Neural cell (in vitro differentiated cells): ENCODE results near the gene ACSL6. TPM values are rescaled to one million over a fixed set of nuclear protein-coding genes. Genes with fewer than 3 reads are reported as not detected.
"Not testable (repeated sequence)": the region's sequence is repeated elsewhere in the genome, so short reads cannot be mapped to it uniquely, and the experiment has no call there.

Experiments used
- H2AFZ ChIP-seq: fragments of 200-600, 300-800 bp; sonication (generic), shearing (Covaris generic); 2 replicates; pipeline ENCODE4 v1.6.0; 2014; ENCODE audit warnings: low read depth, mild to moderate bottlenecking, antibody characterized with exemption, low read length, moderate library complexity
- H3F3A ChIP-seq: fragments of 200-600 bp; shearing (Covaris generic); 2 replicates; pipeline ENCODE4 v1.6.1; 2016; ENCODE audit warnings: mild to moderate bottlenecking, moderate library complexity, mixed read lengths, antibody characterized with exemption, low read length; ENCODE audit not compliant: insufficient read depth, poor library complexity, severe bottlenecking
- H3K27ac ChIP-seq: fragments of 200-600, 300-800 bp; sonication (generic), shearing (Covaris generic); 2 replicates; pipeline ENCODE4 v1.5.1; 2014; ENCODE audit warnings: mild to moderate bottlenecking, low read length, moderate library complexity
- H3K27me3 ChIP-seq: fragments of 300-800, 200-600 bp; sonication (generic), shearing (Covaris generic); 2 replicates; pipeline ENCODE4 v1.6.0; 2014; ENCODE audit warnings: mild to moderate bottlenecking, low read depth, low read length, moderate library complexity; ENCODE audit not compliant: insufficient read depth
- H3K36me3 ChIP-seq: fragments of 300-800, 200-600 bp; sonication (generic), shearing (Covaris generic); 2 replicates; pipeline ENCODE4 v1.5.1; 2014; ENCODE audit warnings: mild to moderate bottlenecking, antibody characterized with exemption, low read length, moderate library complexity; ENCODE audit not compliant: insufficient read depth
- H3K4me2 ChIP-seq: fragments of 300-800, 200-600 bp; sonication (generic), shearing (Covaris generic); 2 replicates; pipeline ENCODE4 v1.6.0; 2014; ENCODE audit warnings: mild to moderate bottlenecking, low read length
- H3K4me3 ChIP-seq: fragments of 300-800, 200-600 bp; sonication (generic), shearing (Covaris generic); 2 replicates; pipeline ENCODE4 v1.5.1; 2014; ENCODE audit warnings: mild to moderate bottlenecking, low read length, moderate library complexity
- H3K79me2 ChIP-seq: fragments of 200-600 bp; shearing (Covaris generic); replicated peaks from 2 replicates; pipeline ENCODE4 v1.6.0; 2014; ENCODE audit warnings: mild to moderate bottlenecking, low read length, moderate library complexity; ENCODE audit not compliant: insufficient read depth
- H3K9ac ChIP-seq: fragments of 300-800, 200-600 bp; sonication (generic), shearing (Covaris generic); 2 replicates; pipeline ENCODE4 v1.6.1; 2016; ENCODE audit warnings: mild to moderate bottlenecking, low read length, mixed read lengths
- H3K9me2 ChIP-seq: fragments of 200-600 bp; shearing (Covaris generic); 2 replicates; pipeline ENCODE4 v1.6.1; 2016; ENCODE audit warnings: mild to moderate bottlenecking, low read length, mixed read lengths; ENCODE audit not compliant: insufficient read depth
- H3K9me3 ChIP-seq: fragments of 200-600, 300-800 bp; sonication (generic), shearing (Covaris generic); 2 replicates; pipeline ENCODE4 v1.6.1; 2016; ENCODE audit warnings: mild to moderate bottlenecking, mixed run types, low read length, moderate library complexity, mixed read lengths
- H4K20me1 ChIP-seq: fragments of 200-600 bp; shearing (Covaris generic); 2 replicates; pipeline ENCODE4 v1.6.1; 2016; ENCODE audit warnings: mild to moderate bottlenecking, mixed run types; ENCODE audit not compliant: insufficient read depth
- CTCF ChIP-seq: fragments of 450-650 bp; IDR thresholded peaks from 2 replicates; pipeline ENCODE4 v1.5.1; 2014; ENCODE audit warnings: antibody characterized with exemption, mild to moderate bottlenecking, moderate library complexity; ENCODE audit not compliant: poor library complexity, severe bottlenecking
- EP300 ChIP-seq: fragments of 450-650 bp; conservative IDR thresholded peaks from 2 replicates; pipeline ENCODE4 v1.6.1; 2014; ENCODE audit warnings: antibody characterized with exemption, mild to moderate bottlenecking, moderate library complexity; ENCODE audit not compliant: poor library complexity, severe bottlenecking
- EZH2 ChIP-seq: fragments of 200-600, 300-800 bp; shearing (Covaris generic), sonication (generic); IDR thresholded peaks from 2 replicates; pipeline ENCODE4 v1.6.1; 2014; ENCODE audit warnings: antibody characterized with exemption, low read length, borderline replicate concordance, mild to moderate bottlenecking; ENCODE audit not compliant: insufficient read depth, poor library complexity, severe bottlenecking
- MXI1 ChIP-seq: fragments of 450-650 bp; conservative IDR thresholded peaks from 2 replicates; pipeline ENCODE4 v1.6.1; 2014; ENCODE audit warnings: antibody characterized with exemption, mild to moderate bottlenecking; ENCODE audit not compliant: poor library complexity, severe bottlenecking
- POLR2AphosphoS5 ChIP-seq: IDR thresholded peaks from 2 replicates; pipeline ENCODE4 v1.6.1; 2012
- RAD21 ChIP-seq: fragments of 450-650 bp; conservative IDR thresholded peaks from 2 replicates; pipeline ENCODE4 v1.6.1; 2014; ENCODE audit warnings: antibody characterized with exemption, mild to moderate bottlenecking, moderate library complexity
- REST ChIP-seq: IDR thresholded peaks from 2 replicates; pipeline ENCODE4 v1.6.1; 2012; ENCODE audit warnings: borderline replicate concordance
- SMC3 ChIP-seq: fragments of 450-650 bp; conservative IDR thresholded peaks from 2 replicates; pipeline ENCODE4 v1.6.1; 2014; ENCODE audit warnings: antibody characterized with exemption, mild to moderate bottlenecking, moderate library complexity; ENCODE audit not compliant: poor library complexity
- TAF1 ChIP-seq: IDR thresholded peaks from 2 replicates; pipeline ENCODE4 v1.6.1; 2012; ENCODE audit warnings: low read depth
- polyA plus RNA-seq: library from polyadenylated mRNA; depleted of rRNA; stranded (reverse); fragments of >200 nt; gene quantifications from 2 replicates; pipeline ENCODE4 v1.2.3, GENCODE V29; 2014

The ACSL6 gene
- polyA plus RNA-seq, 1 donor from 2014 or later: 30.5 TPM

- no peak for TF ChIP-seq TAF1
- no peak for TF ChIP-seq MXI1
- TF ChIP-seq CTCF: no peak
- TF ChIP-seq EP300: no peak
- TF ChIP-seq SMC3: no peak
- no peak for TF ChIP-seq EZH2
- TF ChIP-seq RAD21: no peak
- no peak for TF ChIP-seq REST
- TF ChIP-seq POLR2AphosphoS5: no peak
- H3K9me3 ChIP-seq: no peaks in the 10 kb centered on the region
- H3K4me2 ChIP-seq: no peak overlapping the region
- no peak overlapping the region for H2AFZ ChIP-seq
- H3K36me3 ChIP-seq: no peaks in the 10 kb centered on the region
- no peaks in the 10 kb centered on the region for H3K9me2 ChIP-seq
- no peaks in the 10 kb centered on the region for H3K27me3 ChIP-seq
- H3K27ac ChIP-seq: no peak overlapping the region
- H3K9ac ChIP-seq: no peak overlapping the region
- H3F3A ChIP-seq: no peaks in the 10 kb centered on the region
- no peaks in the 10 kb centered on the region for H4K20me1 ChIP-seq
- H3K79me2 ChIP-seq: no peaks in the 10 kb centered on the region
- H3K4me3 ChIP-seq: no peak overlapping the region
These were observed 104.8 kb downstream of the ACSL6 start for GRCh38 chr5:131906668-131907067.

GRCh38 chr5:131902266-131902665, 109.2 kb downstream of the ACSL6 start:
- not testable (repeated sequence) for H4K20me1 ChIP-seq, H2AFZ ChIP-seq, H3K9me3 ChIP-seq, H3K9me2 ChIP-seq, H3F3A ChIP-seq, H3K27ac ChIP-seq, H3K9ac ChIP-seq, H3K36me3 ChIP-seq, H3K27me3 ChIP-seq, H3K4me2 ChIP-seq, H3K4me3 ChIP-seq, H3K79me2 ChIP-seq

Other genes with a start within 250 kb of the ACSL6 start
- gene FNIP1, start 214.6 kb downstream of the ACSL6 start, polyA plus RNA-seq: 14.1 and 18.1 TPM in 2 replicates
- not detected in 2 replicates for gene MEIKIN, start 66.0 kb downstream of the ACSL6 start, polyA plus RNA-seq
- gene IL3, start 49.0 kb upstream of the ACSL6 start, polyA plus RNA-seq: not detected in 2 replicates
- not detected in 2 replicates for gene CSF2, start 62.1 kb upstream of the ACSL6 start, polyA plus RNA-seq
- 1.4 and 1.8 TPM in 2 replicates for gene P4HA2, start 216.2 kb upstream of the ACSL6 start, polyA plus RNA-seq
- not detected in 2 replicates for gene PDLIM4, start 246.0 kb upstream of the ACSL6 start, polyA plus RNA-seq